ENCODE data around the gene PCNX1.
A peak's percentile ranks its signal among the peaks of the same experiment; 100 is the strongest.

Gene PCNX1

DNA sequence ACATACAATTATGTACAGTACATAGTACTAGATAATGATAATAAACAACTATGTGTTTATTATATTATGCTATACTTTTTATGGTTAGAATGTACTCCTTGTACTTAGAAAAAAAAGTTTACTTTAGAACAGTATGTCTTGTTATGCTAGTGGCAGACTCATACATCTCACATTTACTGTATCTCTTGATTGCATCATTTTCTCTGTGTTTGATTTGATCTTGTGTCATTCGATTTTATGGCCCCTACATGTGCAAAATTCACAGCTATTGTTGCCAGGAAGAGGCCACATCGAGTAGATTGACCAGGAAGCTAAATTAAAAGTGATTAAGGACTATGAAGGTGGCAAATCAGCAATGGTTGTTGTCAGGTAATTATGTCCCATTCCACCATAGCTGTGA is 153.0 kb downstream of the PCNX1 start:
- no peak for DNase-seq
- 100% methylated on average over 2 of the region's 2 CpGs for WGBS

GRCh38 chr14:71060825-71061455 is 153.7 kb downstream of the PCNX1 start:
- no peak overlapping the region for H3K14ac ChIP-seq (ENCODE audit: low read length in 2 of 2)
- no peak overlapping the region for H2BK12ac ChIP-seq (ENCODE audit: low read length in 2 of 2)
- H2BK120ac ChIP-seq (ENCODE audit: low read depth, low read length), result no peak overlapping the region
- no peaks in the 10 kb centered on the region for H3K27me3 ChIP-seq (ENCODE audit: control insufficient read depth in 1 of 2, insufficient read depth in 1 of 2, low read length in 2 of 2)
- no peak overlapping the region for H3K23ac ChIP-seq (ENCODE audit: low read length in 2 of 2)
- H3K27ac ChIP-seq (ENCODE audit: low read length, poor library complexity, severe bottlenecking), result no peak overlapping the region
- no peak overlapping the region for H3K9ac ChIP-seq (ENCODE audit: low read length)
- H2BK15ac ChIP-seq (ENCODE audit: low read depth, poor library complexity, severe bottlenecking), result no peak overlapping the region
- H2AFZ ChIP-seq (ENCODE audit: low read depth, low read length), result no peak overlapping the region
- H3K4me2 ChIP-seq (ENCODE audit: low read length, poor library complexity, severe bottlenecking), result no peak overlapping the region
- H3K18ac ChIP-seq (ENCODE audit: low read depth in 1 of 2, low read length in 2 of 2), result no peak overlapping the region
- no peak overlapping the region for H2AK5ac ChIP-seq (ENCODE audit: low read length, severe bottlenecking)
- H4K8ac ChIP-seq (ENCODE audit: low read length), result no peak overlapping the region
- peaks cover 8% of the 10 kb centered on the region for H3K79me1 ChIP-seq (replicated peaks; ENCODE audit: low read length, poor library complexity, severe bottlenecking)
- no peak overlapping the region for H3K4me3 ChIP-seq (ENCODE audit: insufficient read depth in 1 of 2, low read depth in 1 of 2, low read length in 2 of 2)
- peaks cover 12 to 84% of the 10 kb centered on the region in 2 experiments for H3K36me3 ChIP-seq (ENCODE audit: control insufficient read depth in 1 of 2, insufficient read depth in 2 of 2, low read depth in 1 of 2, low read length in 2 of 2)
- no peaks in the 10 kb centered on the region for H3K4me1 ChIP-seq (ENCODE audit: control insufficient read depth, insufficient read depth, low read depth, low read length)
- no peak overlapping the region for H2BK5ac ChIP-seq (ENCODE audit: low read depth, low read length, poor library complexity, severe bottlenecking)
- H4K91ac ChIP-seq (ENCODE audit: low read length), result no peak overlapping the region
- no peak for DNase-seq
- no peak overlapping the region for H3K4ac ChIP-seq (ENCODE audit: low read depth in 1 of 2, low read length in 2 of 2)
- WGBS, result 100% methylated on average over 2 of the region's 2 CpGs
- H3K9me3 ChIP-seq (ENCODE audit: control insufficient read depth, low read length), result peaks cover 11% of the 10 kb centered on the region

More for the DNA sequence above, 153.0 kb downstream of the PCNX1 start:
- Histone ChIP-seq H2BK120ac (ENCODE audit: low read depth, low read length) (no peak overlapping the region), H3K9ac (ENCODE audit: low read length) (no peak overlapping the region), H3K36me3 (ENCODE audit: control insufficient read depth in 1 of 2, insufficient read depth in 2 of 2, low read depth in 1 of 2, low read length in 2 of 2) (peaks cover 12 to 88% of the 10 kb centered on the region in 2 experiments), H3K4me1 (ENCODE audit: control insufficient read depth, insufficient read depth, low read depth, low read length) (no peaks in the 10 kb centered on the region), H2BK12ac (ENCODE audit: low read length in 2 of 2) (no peak overlapping the region), H3K4ac (ENCODE audit: low read depth in 1 of 2, low read length in 2 of 2) (no peak overlapping the region), H3K9me3 (ENCODE audit: control insufficient read depth, low read length) (peaks cover 7% of the 10 kb centered on the region), H2AK5ac (ENCODE audit: low read length, severe bottlenecking) (no peak overlapping the region), H2BK15ac (ENCODE audit: low read depth, poor library complexity, severe bottlenecking) (no peak overlapping the region), H3K27ac (ENCODE audit: low read length, poor library complexity, severe bottlenecking) (no peak overlapping the region), H4K8ac (ENCODE audit: low read length) (no peak overlapping the region), H3K23ac (ENCODE audit: low read length in 2 of 2) (no peak overlapping the region), H3K18ac (ENCODE audit: low read depth in 1 of 2, low read length in 2 of 2) (no peak overlapping the region), H4K91ac (ENCODE audit: low read length) (no peak overlapping the region), H3K14ac (ENCODE audit: low read length in 2 of 2) (no peak overlapping the region), H3K27me3 (ENCODE audit: control insufficient read depth in 1 of 2, insufficient read depth in 1 of 2, low read length in 2 of 2) (no peaks in the 10 kb centered on the region), H2BK5ac (ENCODE audit: low read depth, low read length, poor library complexity, severe bottlenecking) (no peak overlapping the region), H2AFZ (ENCODE audit: low read depth, low read length) (no peak overlapping the region), H3K79me1 (replicated peaks; ENCODE audit: low read length, poor library complexity, severe bottlenecking) (peaks cover 8% of the 10 kb centered on the region), H3K4me3 (ENCODE audit: insufficient read depth in 1 of 2, low read depth in 1 of 2, low read length in 2 of 2) (no peak overlapping the region), H3K4me2 (ENCODE audit: low read length, poor library complexity, severe bottlenecking) (no peak overlapping the region)

DNA sequence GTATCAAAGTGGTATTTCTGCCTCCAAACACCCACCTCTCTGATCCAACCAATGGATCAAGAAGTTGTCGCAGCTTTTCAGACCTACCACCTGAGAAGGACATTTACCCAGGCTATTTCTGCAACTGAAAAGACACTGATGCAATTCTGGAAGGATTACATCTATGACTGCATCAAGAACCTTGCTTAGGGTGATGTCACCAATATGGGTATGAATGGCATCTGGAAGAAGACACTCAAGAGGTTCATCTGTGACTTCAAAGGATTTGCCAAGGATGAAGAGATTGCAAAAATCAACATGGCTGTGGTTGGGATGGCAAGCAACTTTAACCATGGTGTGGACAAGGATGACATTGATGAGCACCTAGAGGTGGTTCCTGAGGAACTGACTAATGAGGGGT is 154.2 kb downstream of the PCNX1 start:
- Histone ChIP-seq H3K4ac (ENCODE audit: low read depth in 1 of 2, low read length in 2 of 2) (no peak overlapping the region), H2BK12ac (ENCODE audit: low read length in 2 of 2) (no peak overlapping the region), H2AFZ (ENCODE audit: low read depth, low read length) (no peak overlapping the region), H2AK5ac (ENCODE audit: low read length, severe bottlenecking) (no peak overlapping the region), H3K27ac (ENCODE audit: low read length, poor library complexity, severe bottlenecking) (no peak overlapping the region), H4K91ac (ENCODE audit: low read length) (no peak overlapping the region), H4K8ac (ENCODE audit: low read length) (peak overlapping the region; percentile 28), H3K14ac (ENCODE audit: low read length in 2 of 2) (no peak overlapping the region), H3K4me2 (ENCODE audit: low read length, poor library complexity, severe bottlenecking) (no peak overlapping the region), H3K36me3 (ENCODE audit: control insufficient read depth in 1 of 2, insufficient read depth in 2 of 2, low read depth in 1 of 2, low read length in 2 of 2) (peaks cover 12 to 79% of the 10 kb centered on the region in 2 experiments), H3K9ac (ENCODE audit: low read length) (no peak overlapping the region), H2BK5ac (ENCODE audit: low read depth, low read length, poor library complexity, severe bottlenecking) (no peak overlapping the region), H3K79me1 (replicated peaks; ENCODE audit: low read length, poor library complexity, severe bottlenecking) (peaks cover 8% of the 10 kb centered on the region), H3K4me1 (ENCODE audit: control insufficient read depth, insufficient read depth, low read depth, low read length) (no peaks in the 10 kb centered on the region), H3K4me3 (ENCODE audit: insufficient read depth in 1 of 2, low read depth in 1 of 2, low read length in 2 of 2) (no peak overlapping the region), H3K9me3 (ENCODE audit: control insufficient read depth, low read length) (peaks cover 11% of the 10 kb centered on the region), H3K27me3 (ENCODE audit: control insufficient read depth in 1 of 2, insufficient read depth in 1 of 2, low read length in 2 of 2) (no peaks in the 10 kb centered on the region), H2BK120ac (ENCODE audit: low read depth, low read length) (no peak overlapping the region), H2BK15ac (ENCODE audit: low read depth, poor library complexity, severe bottlenecking) (no peak overlapping the region), H3K18ac (ENCODE audit: low read depth in 1 of 2, low read length in 2 of 2) (no peak overlapping the region), H3K23ac (ENCODE audit: low read length in 2 of 2) (no peak overlapping the region)
- DNase-seq, result no peak
- WGBS, result 100% methylated on average over 1 of the region's 1 CpG

DNA sequence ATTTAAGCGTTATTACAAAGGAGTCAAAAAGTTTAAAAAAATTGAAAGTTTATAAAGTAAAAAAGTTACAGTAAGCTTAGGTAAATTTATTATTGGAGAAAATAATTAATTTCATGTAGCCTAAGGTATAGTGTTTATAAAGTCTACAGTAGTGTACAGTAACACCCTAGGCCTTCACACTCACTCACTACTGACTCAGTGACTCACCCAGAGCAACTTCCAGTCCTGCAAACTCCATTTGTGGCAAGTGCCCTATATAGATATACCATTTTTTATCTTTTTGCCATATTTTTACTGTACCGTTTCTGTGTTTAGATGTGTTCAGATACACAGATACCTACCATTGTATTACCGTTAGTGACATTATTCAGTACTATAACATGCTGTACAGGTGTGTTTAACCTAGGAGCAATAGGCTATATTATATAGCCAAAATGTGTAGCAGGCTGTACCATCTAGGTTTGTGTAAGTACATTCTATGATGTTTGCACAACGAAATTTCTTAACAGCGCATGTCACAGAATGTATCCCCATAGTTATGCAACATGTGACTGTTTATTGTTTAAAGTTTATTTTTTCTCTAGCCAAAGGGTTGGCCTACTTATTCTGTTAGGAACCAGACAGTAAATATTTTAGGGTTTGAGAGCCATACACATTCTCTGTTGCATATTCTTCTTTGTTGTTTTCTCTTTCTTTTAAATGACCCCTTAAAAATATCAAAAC is 155.5 kb downstream of the PCNX1 start:
- peaks cover 11% of the 10 kb centered on the region for H3K9me3 ChIP-seq (ENCODE audit: control insufficient read depth, low read length)
- peaks cover 8% of the 10 kb centered on the region for H3K79me1 ChIP-seq (replicated peaks; ENCODE audit: low read length, poor library complexity, severe bottlenecking)
- no peak overlapping the region for H3K4me2 ChIP-seq (ENCODE audit: low read length, poor library complexity, severe bottlenecking)
- no peak overlapping the region for H3K14ac ChIP-seq (ENCODE audit: low read length in 2 of 2)
- no peak overlapping the region for H2AFZ ChIP-seq (ENCODE audit: low read depth, low read length)
- H3K36me3 ChIP-seq (ENCODE audit: control insufficient read depth in 1 of 2, insufficient read depth in 2 of 2, low read depth in 1 of 2, low read length in 2 of 2), result peaks cover 12 to 67% of the 10 kb centered on the region in 2 experiments
- no peak overlapping the region for H3K4me3 ChIP-seq (ENCODE audit: insufficient read depth in 1 of 2, low read depth in 1 of 2, low read length in 2 of 2)
- no peak overlapping the region for H2BK120ac ChIP-seq (ENCODE audit: low read depth, low read length)
- no peak overlapping the region for H2AK5ac ChIP-seq (ENCODE audit: low read length, severe bottlenecking)
- no peak overlapping the region for H4K8ac ChIP-seq (ENCODE audit: low read length)
- H3K27me3 ChIP-seq (ENCODE audit: control insufficient read depth in 1 of 2, insufficient read depth in 1 of 2, low read length in 2 of 2), result no peaks in the 10 kb centered on the region
- H3K4ac ChIP-seq (ENCODE audit: low read depth in 1 of 2, low read length in 2 of 2), result no peak overlapping the region
- 100% methylated on average over 2 of the region's 5 CpGs for WGBS
- H3K27ac ChIP-seq (ENCODE audit: low read length, poor library complexity, severe bottlenecking), result no peak overlapping the region
- no peak overlapping the region for H2BK5ac ChIP-seq (ENCODE audit: low read depth, low read length, poor library complexity, severe bottlenecking)
- H3K18ac ChIP-seq (ENCODE audit: low read depth in 1 of 2, low read length in 2 of 2), result no peak overlapping the region
- no peak overlapping the region for H2BK15ac ChIP-seq (ENCODE audit: low read depth, poor library complexity, severe bottlenecking)
- H2BK12ac ChIP-seq (ENCODE audit: low read length in 2 of 2), result no peak overlapping the region
- no peak overlapping the region for H3K9ac ChIP-seq (ENCODE audit: low read length)
- H3K23ac ChIP-seq (ENCODE audit: low read length in 2 of 2), result no peak overlapping the region
- DNase-seq, result peak; percentile 53
- no peak overlapping the region for H4K91ac ChIP-seq (ENCODE audit: low read length)
- H3K4me1 ChIP-seq (ENCODE audit: control insufficient read depth, insufficient read depth, low read depth, low read length), result no peaks in the 10 kb centered on the region

All from mesenchymal stem cell (in vitro differentiated cells and primary cell).